B cell (primary cell): ENCODE data around the gene DNASE1L2. TPM values are rescaled to one million over a fixed set of nuclear protein-coding genes. Genes with fewer than 3 reads are reported as not detected.

Experiments
- ATAC-seq: fragments of 200-7000 bp; cut with Tn5 transposase; one replicate; pipeline ENCODE4 v1.10.0; 2021; ENCODE audit warnings: low read depth, mild to moderate bottlenecking, moderate number of reproducible peaks, moderate library complexity
- CTCF ChIA-PET: fragments of 350-600 bp; sonication (Branson Sonifier 250); formaldehyde crosslinking; loops from one replicate; lab custom pipeline; 2021; ENCODE audit warnings: antibody characterized with exemption, inconsistent platforms; lab: Charles Lee
- POLR2A ChIA-PET: fragments of 350-600 bp; sonication (Branson Sonifier 250); formaldehyde crosslinking; loops from one replicate; lab custom pipeline; 2021; ENCODE audit warnings: antibody characterized with exemption; lab: Charles Lee
- DNase-seq: peaks from one replicate; pipeline ENCODE4 v3.0.0; 2013
- H2AFZ ChIP-seq: 2 replicates; pipeline ENCODE4 v1.6.1; 2012; ENCODE audit warnings: mild to moderate bottlenecking, low read depth, low read length; ENCODE audit not compliant: insufficient read depth, poor library complexity, severe bottlenecking
- H3K27ac ChIP-seq, 2 donors: 1 replicate in 1 of 2; 2 replicates in 1 of 2; pipeline ENCODE4 v1.5.1; 2012 to 2013; ENCODE audit warnings: low read length in 2 of 2, mild to moderate bottlenecking in 2 of 2, moderate library complexity in 1 of 2
- H3K27me3 ChIP-seq, 4 experiments: fragments of 200-600 bp in 1 of 4; sonication (generic) in 1 of 4; replicated peaks in 1 of 4; 1 replicate in 2 of 4; 2 replicates in 2 of 4; pipeline versions ENCODE4 v1.6.1 to v1.7.0; 2013 to 2016; ENCODE audit warnings: low read length in 3 of 4, mild to moderate bottlenecking in 2 of 4, mixed read lengths in 1 of 4, moderate library complexity in 1 of 4; ENCODE audit not compliant: insufficient read depth in 4 of 4, control insufficient read depth in 3 of 4; ENCODE audit errors: control extremely low read depth in 1 of 4
- H3K36me3 ChIP-seq, 2 experiments: replicated peaks in 1 of 2; 1 replicate in 1 of 2; 2 replicates in 1 of 2; pipeline versions ENCODE4 v1.6.1 to v1.7.1; 2013; ENCODE audit warnings: low read length in 1 of 2; ENCODE audit not compliant: insufficient read depth in 2 of 2, control insufficient read depth in 1 of 2; ENCODE audit errors: control extremely low read depth in 1 of 2, extremely low read depth in 1 of 2
- H3K4me1 ChIP-seq, 2 donors: fragments of 200-600 bp in 1 of 2; sonication (generic) in 1 of 2; 1 replicate in 1 of 2; 2 replicates in 1 of 2; pipeline versions ENCODE4 v1.5.1 to v1.6.1; 2013 to 2017; ENCODE audit warnings: low read length in 2 of 2; ENCODE audit not compliant: control insufficient read depth in 2 of 2, insufficient read depth in 2 of 2
- H3K4me2 ChIP-seq: replicated peaks from 2 replicates; pipeline ENCODE3; 2012; ENCODE audit warnings: mild to moderate bottlenecking, low read depth, low read length; ENCODE audit not compliant: poor library complexity, severe bottlenecking
- H3K4me3 ChIP-seq, 5 experiments: fragments of 200-600 bp in 1 of 5; sonication (generic) in 1 of 5; 1 replicate in 3 of 5; 2 replicates in 2 of 5; pipeline versions ENCODE4 v1.5.1 to v1.7.0; 2011 to 2016; ENCODE audit warnings: low read length in 4 of 5, mild to moderate bottlenecking in 4 of 5, low read depth in 2 of 5, control low read depth in 1 of 5, moderate library complexity in 1 of 5; ENCODE audit not compliant: insufficient read depth in 1 of 5; ENCODE audit errors: control extremely low read depth in 1 of 5, extremely low read depth in 1 of 5
- H3K79me2 ChIP-seq: fragments of 200-600 bp; sonication (generic); one replicate; pipeline ENCODE4 v1.6.0; 2016; ENCODE audit warnings: low read length; ENCODE audit not compliant: control insufficient read depth, insufficient read depth
- H3K9ac ChIP-seq: fragments of 200-600 bp; sonication (generic); 2 replicates; pipeline ENCODE4 v1.6.1; 2017; ENCODE audit warnings: mild to moderate bottlenecking, low read length, moderate library complexity
- H3K9me3 ChIP-seq, 3 donors: one replicate each; pipeline versions ENCODE4 v1.6.1 to v1.7.1; 2013; ENCODE audit warnings: low read length in 2 of 3; ENCODE audit not compliant: control insufficient read depth in 2 of 3, insufficient read depth in 1 of 3; ENCODE audit errors: control extremely low read depth in 1 of 3
- H4K20me1 ChIP-seq: 2 replicates; pipeline ENCODE4 v1.6.0; 2012; ENCODE audit warnings: mild to moderate bottlenecking, low read length; ENCODE audit not compliant: insufficient read depth, control insufficient read depth, poor library complexity, severe bottlenecking
- H3K27ac Mint-ChIP-seq: one replicate; pipeline ENCODE4 v1.8.0; 2021; ENCODE audit warnings: mixed read lengths
- H3K27me3 Mint-ChIP-seq: one replicate; pipeline ENCODE4 v1.8.0; 2021; ENCODE audit warnings: mixed read lengths
- H3K4me1 Mint-ChIP-seq: one replicate; pipeline ENCODE4 v1.8.0; 2021; ENCODE audit warnings: mixed read lengths
- H3K4me3 Mint-ChIP-seq: one replicate; pipeline ENCODE4 v1.8.0; 2021; ENCODE audit warnings: mixed read lengths
- H3K9me3 Mint-ChIP-seq: one replicate; pipeline ENCODE4 v1.8.0; 2022; ENCODE audit warnings: mixed read lengths; ENCODE audit not compliant: insufficient read depth
- CTCF ChIP-seq: fragments of 200-600 bp; IDR thresholded peaks from one replicate; pipeline ENCODE4 v1.8.0; 2022; ENCODE audit warnings: antibody characterized with exemption, mild to moderate bottlenecking
- EZH2 ChIP-seq: IDR thresholded peaks from 2 replicates; pipeline ENCODE4 v1.6.1; 2012; ENCODE audit warnings: borderline replicate concordance, low read depth, mild to moderate bottlenecking, moderate library complexity, low read length; ENCODE audit not compliant: insufficient read depth, poor library complexity, severe bottlenecking
- WGBS: methylation state at CpG from one replicate; pipeline ENCODE4 v1.1.5; 2013; ENCODE audit warnings: missing lambda C conversion rate; ENCODE audit not compliant: insufficient coverage; 5-methylcytosine and 5-hydroxymethylcytosine counted together
- intact Hi-C: fragments of 100-400 bp; cut with micrococcal nuclease; formaldehyde crosslinking; loops from one replicate; pipeline ENCODE4 v1.10.0; 2022
- polyA plus RNA-seq: library from polyadenylated mRNA; depleted of rRNA; stranded (reverse); fragments of >200 nt; gene quantifications from 2 replicates; pipeline ENCODE4 v1.2.3, GENCODE V29; 2012
- total RNA-seq, 2 donors: library from RNA; stranded (reverse); fragments of 120-200 nt in 1 of 2; gene quantifications; 1 replicate in 1 of 2; 2 replicates in 1 of 2; pipeline versions ENCODE4 v1.2.3 to v1.2.4, GENCODE V29; 2013 to 2022

The DNASE1L2 gene
- total and polyA plus RNA-seq, 2 donors (not counting 1 experiment from before 2014, with no cell fraction given), result 1.1 to 1.6 TPM

- POLR2A ChIA-PET, result no interaction called here
- ATAC-seq, result no peak
- TF ChIP-seq CTCF, result no peak
- no peak for TF ChIP-seq EZH2
- Histone ChIP-seq H3K27ac (no peak overlapping the region), H3K4me3 (no peak overlapping the region), H3K79me2 (no peaks in the 10 kb centered on the region), H3K9me3 (peaks cover 0 to 6% (median 0%) of the 10 kb centered on the region in 3 donors), H3K27me3 (peaks cover 0 to 42% (median 19%) of the 10 kb centered on the region in 4 experiments), H3K9ac (no peak overlapping the region), H4K20me1 (no peaks in the 10 kb centered on the region), H3K4me2 (no peak overlapping the region), H3K36me3 (no peaks in the 10 kb centered on the region), H3K4me1 (peaks cover 12 to 22% of the 10 kb centered on the region in 2 donors), H2AFZ (no peak overlapping the region)
- DNase-seq, result no peak
- CTCF ChIA-PET, result no interaction called here
- Mint-ChIP-seq H3K9me3 (no peaks in the 10 kb centered on the region), H3K27me3 (peaks cover 27% of the 10 kb centered on the region), H3K27ac (no peak overlapping the region), H3K4me3 (no peak overlapping the region), H3K4me1 (peaks cover 10% of the 10 kb centered on the region)
- 90% methylated on average over 5 of the region's 5 CpGs for WGBS
- intact Hi-C loops, result loop anchor here (10.0 kb wide), 2 partner anchors 146 to 406 kb away; partner anchors contain the start of gene ABCA3
These were observed 37.1 kb upstream of the DNASE1L2 start for GRCh38 chr16:2199095-2199494.

- Mint-ChIP-seq H3K27ac (no peak overlapping the region), H3K27me3 (peaks cover 26% of the 10 kb centered on the region), H3K4me3 (no peak overlapping the region), H3K4me1 (peaks cover 14% of the 10 kb centered on the region), H3K9me3 (no peaks in the 10 kb centered on the region)
- CTCF ChIA-PET, result interaction anchor here (1.0 kb wide), 1 partner anchor 287 kb away, joined by 3 read pairs; no protein-coding TSS in a partner anchor
- 86% methylated on average over 11 of the region's 14 CpGs for WGBS
- Histone ChIP-seq H4K20me1 (no peaks in the 10 kb centered on the region), H3K27ac (no peak overlapping the region), H3K79me2 (no peaks in the 10 kb centered on the region), H2AFZ (no peak overlapping the region), H3K27me3 (peaks cover 0 to 36% (median 16%) of the 10 kb centered on the region in 4 experiments), H3K4me3 (no peak overlapping the region), H3K36me3 (no peaks in the 10 kb centered on the region), H3K4me2 (no peak overlapping the region), H3K4me1 (peaks cover 15 to 22% of the 10 kb centered on the region in 2 donors), H3K9me3 (peaks cover 0 to 6% (median 0%) of the 10 kb centered on the region in 3 donors), H3K9ac (no peak overlapping the region)
- POLR2A ChIA-PET, result no interaction called here
- no peak for TF ChIP-seq EZH2
- TF ChIP-seq CTCF, result no peak
- no peak for DNase-seq
- ATAC-seq, result no peak
- intact Hi-C loops, result loop anchor here (10.0 kb wide), 2 partner anchors 145 to 405 kb away; partner anchors contain the start of gene ABCA3
These were observed 36.6 kb upstream of the DNASE1L2 start for GRCh38 chr16:2199621-2200139.
